Activated naive CD4-positive, alpha-beta T cell treated with anti-CD3 and anti-CD28 coated beads, Interleukin-2, amount 50 U/mL, for 24 hours (primary cell): ENCODE results near the gene CREB5.

Experiments
- H3K27ac Mint-ChIP-seq: one replicate; pipeline ENCODE4 v1.8.0; 2021; ENCODE audit warnings: mild to moderate bottlenecking, mixed read lengths
- H3K27me3 Mint-ChIP-seq: one replicate; pipeline ENCODE4 v1.8.0; 2021; ENCODE audit warnings: mixed read lengths
- H3K36me3 Mint-ChIP-seq: one replicate; pipeline ENCODE4 v1.8.0; 2021; ENCODE audit warnings: mixed read lengths
- H3K4me1 Mint-ChIP-seq: one replicate; pipeline ENCODE4 v1.8.0; 2021; ENCODE audit warnings: mixed read lengths
- H3K4me3 Mint-ChIP-seq: one replicate; pipeline ENCODE4 v1.8.0; 2021; ENCODE audit warnings: mild to moderate bottlenecking, mixed read lengths
- H3K9me3 Mint-ChIP-seq: one replicate; pipeline ENCODE4 v1.8.0; 2021; ENCODE audit warnings: mixed read lengths

CREB5 gene, protein sequence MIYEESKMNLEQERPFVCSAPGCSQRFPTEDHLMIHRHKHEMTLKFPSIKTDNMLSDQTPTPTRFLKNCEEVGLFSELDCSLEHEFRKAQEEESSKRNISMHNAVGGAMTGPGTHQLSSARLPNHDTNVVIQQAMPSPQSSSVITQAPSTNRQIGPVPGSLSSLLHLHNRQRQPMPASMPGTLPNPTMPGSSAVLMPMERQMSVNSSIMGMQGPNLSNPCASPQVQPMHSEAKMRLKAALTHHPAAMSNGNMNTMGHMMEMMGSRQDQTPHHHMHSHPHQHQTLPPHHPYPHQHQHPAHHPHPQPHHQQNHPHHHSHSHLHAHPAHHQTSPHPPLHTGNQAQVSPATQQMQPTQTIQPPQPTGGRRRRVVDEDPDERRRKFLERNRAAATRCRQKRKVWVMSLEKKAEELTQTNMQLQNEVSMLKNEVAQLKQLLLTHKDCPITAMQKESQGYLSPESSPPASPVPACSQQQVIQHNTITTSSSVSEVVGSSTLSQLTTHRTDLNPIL

DNA sequence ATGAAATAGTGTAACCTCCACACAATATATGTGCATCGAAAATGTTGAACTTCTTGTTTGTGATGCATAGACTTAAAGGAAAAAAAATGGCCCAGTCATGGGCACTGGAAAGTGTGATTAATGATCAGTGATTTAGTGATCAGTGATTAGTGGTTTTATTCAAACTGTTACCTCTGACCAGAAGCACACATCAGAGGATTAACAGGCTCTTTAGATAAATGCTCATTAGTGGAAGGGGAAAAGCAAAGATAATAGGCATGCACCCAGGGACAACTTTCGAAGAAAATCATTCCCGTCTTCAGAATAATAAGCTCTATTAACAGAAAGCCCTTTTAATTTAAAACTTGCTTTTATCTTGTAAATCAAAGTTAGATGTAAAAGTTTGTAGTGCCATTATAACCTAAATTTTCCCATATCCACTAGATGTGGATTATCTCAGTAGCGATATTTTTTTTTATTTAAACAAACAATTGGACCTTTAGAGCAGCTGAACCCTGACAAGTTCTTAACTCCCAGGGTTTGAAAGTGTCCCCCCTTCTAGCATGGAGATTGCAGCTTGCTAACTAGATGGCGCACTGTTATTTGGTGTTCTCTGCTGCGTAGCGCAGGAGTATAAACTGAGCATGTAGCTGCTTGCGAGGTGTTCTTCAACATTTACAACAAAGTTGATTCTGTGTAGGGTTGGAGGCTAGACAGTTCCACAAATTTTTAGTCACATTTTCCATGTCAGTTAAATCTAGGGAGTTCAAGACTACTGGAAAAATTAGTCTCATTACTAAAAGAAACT lies at the start of gene CREB5:
Gene CREB5, plus strand, starts transcription at position 643 of the 787 bp plus-strand sequence. CDS start 397 bp downstream, outside the sequence.
- no peaks in the 10 kb centered on the region for H3K9me3 Mint-ChIP-seq
- H3K4me3 Mint-ChIP-seq, result peak within 1 kb of the TSS; percentile 76

DNA sequence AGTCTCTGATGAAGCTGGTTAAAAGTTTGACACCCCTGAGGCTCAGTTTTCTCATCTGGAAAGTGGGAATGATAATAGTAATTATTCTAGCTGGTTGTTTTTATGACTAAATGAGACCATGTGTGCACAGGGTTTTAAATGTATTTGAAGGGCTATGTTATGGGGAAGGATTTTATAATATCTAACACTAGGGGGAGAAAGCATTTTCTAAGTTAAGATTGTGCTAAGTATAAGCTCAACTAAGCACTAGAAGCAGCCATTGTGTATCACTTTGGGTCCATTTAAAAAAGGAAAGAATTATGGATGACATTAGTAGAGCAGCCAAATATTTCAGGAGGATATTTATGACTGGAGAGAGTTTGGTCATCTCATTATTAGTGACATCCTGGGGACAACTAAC lies 49.5 kb upstream of the CREB5 start:
- no peak overlapping the region for H3K4me3 Mint-ChIP-seq
- H3K27ac Mint-ChIP-seq, result no peak overlapping the region
- H3K9me3 Mint-ChIP-seq, result peaks cover 10% of the 10 kb centered on the region
- no peaks in the 10 kb centered on the region for H3K36me3 Mint-ChIP-seq
- peaks cover 3% of the 10 kb centered on the region for H3K27me3 Mint-ChIP-seq
- H3K4me1 Mint-ChIP-seq, result peaks cover 9% of the 10 kb centered on the region

More for the DNA sequence above, at the start of gene CREB5:
- Mint-ChIP-seq H3K4me1 (peaks cover 39% of the 10 kb centered on the region), H3K36me3 (no peaks in the 10 kb centered on the region), H3K27ac (no peak within 1 kb of the TSS), H3K27me3 (peaks cover 41% of the 10 kb centered on the region)

- Mint-ChIP-seq H3K27ac (no peak overlapping the region), H3K36me3 (no peaks in the 10 kb centered on the region), H3K9me3 (peaks cover 10% of the 10 kb centered on the region), H3K4me1 (peaks cover 9% of the 10 kb centered on the region), H3K27me3 (peaks cover 2% of the 10 kb centered on the region), H3K4me3 (no peak overlapping the region)
These were observed 48.2 kb upstream of the CREB5 start for GRCh38 chr7:28364082-28364481.

DNA sequence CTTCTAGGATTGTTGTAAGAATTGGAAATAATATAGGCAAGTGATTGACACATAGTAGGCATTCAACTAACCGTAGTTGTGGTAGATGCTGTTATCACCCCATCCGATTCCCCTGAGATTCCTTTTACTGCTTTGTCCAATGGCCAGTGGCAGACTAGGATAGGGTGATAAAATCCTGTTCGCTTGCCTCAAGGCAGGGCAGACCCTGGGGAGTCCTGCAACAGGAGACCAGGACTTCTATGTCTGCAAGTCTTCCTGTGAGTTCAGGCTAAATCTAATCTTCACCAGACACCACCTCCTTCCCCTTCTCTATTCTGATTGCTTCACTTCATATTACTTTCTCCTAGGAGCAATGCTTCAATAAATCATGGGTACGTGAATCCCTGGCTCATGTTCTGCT lies 42.8 kb upstream of the CREB5 start:
- Mint-ChIP-seq H3K27me3 (peaks cover 4% of the 10 kb centered on the region), H3K27ac (no peak overlapping the region), H3K9me3 (peaks cover 7% of the 10 kb centered on the region), H3K36me3 (no peaks in the 10 kb centered on the region), H3K4me1 (no peaks in the 10 kb centered on the region), H3K4me3 (no peak overlapping the region)

DNA sequence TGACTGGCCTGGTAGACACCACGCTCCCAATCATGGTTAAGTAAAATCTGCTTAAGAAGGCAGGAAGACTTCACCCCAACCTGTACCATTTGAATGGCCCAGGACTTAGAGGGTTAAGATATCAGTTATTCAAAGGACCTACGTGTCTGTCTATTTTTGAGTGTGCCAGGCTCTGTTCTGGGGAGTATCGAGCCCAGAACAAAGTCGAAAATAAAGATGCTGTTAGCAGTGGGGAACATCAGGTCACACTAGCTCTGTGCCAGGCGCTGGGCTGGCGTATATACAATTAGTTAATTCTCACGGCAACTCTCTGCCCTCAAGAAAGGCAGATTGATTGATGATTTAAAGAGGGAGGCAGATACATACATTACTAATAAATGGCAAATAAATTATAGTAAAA lies 40.5 kb upstream of the CREB5 start:
- peaks cover 4% of the 10 kb centered on the region for H3K27me3 Mint-ChIP-seq
- no peaks in the 10 kb centered on the region for H3K4me1 Mint-ChIP-seq
- no peak overlapping the region for H3K27ac Mint-ChIP-seq
- no peaks in the 10 kb centered on the region for H3K9me3 Mint-ChIP-seq
- no peak overlapping the region for H3K4me3 Mint-ChIP-seq
- no peaks in the 10 kb centered on the region for H3K36me3 Mint-ChIP-seq

- Mint-ChIP-seq H3K36me3 (no peaks in the 10 kb centered on the region), H3K9me3 (no peaks in the 10 kb centered on the region), H3K4me1 (no peaks in the 10 kb centered on the region), H3K4me3 (no peak overlapping the region), H3K27me3 (peaks cover 2% of the 10 kb centered on the region), H3K27ac (no peak overlapping the region)
These were observed 38.3 kb upstream of the CREB5 start for GRCh38 chr7:28373990-28374389.

- H3K4me3 Mint-ChIP-seq, result no peak overlapping the region
- H3K9me3 Mint-ChIP-seq, result no peaks in the 10 kb centered on the region
- no peak overlapping the region for H3K27ac Mint-ChIP-seq
- peaks cover 2% of the 10 kb centered on the region for H3K27me3 Mint-ChIP-seq
- no peaks in the 10 kb centered on the region for H3K36me3 Mint-ChIP-seq
- H3K4me1 Mint-ChIP-seq, result no peaks in the 10 kb centered on the region
These were observed 36.6 kb upstream of the CREB5 start for GRCh38 chr7:28375729-28376128.

- Mint-ChIP-seq H3K27me3 (peaks cover 2% of the 10 kb centered on the region), H3K4me1 (no peaks in the 10 kb centered on the region), H3K36me3 (no peaks in the 10 kb centered on the region), H3K9me3 (no peaks in the 10 kb centered on the region), H3K4me3 (no peak overlapping the region), H3K27ac (no peak overlapping the region)
These were observed 35.7 kb upstream of the CREB5 start for GRCh38 chr7:28376634-28377033.

- Mint-ChIP-seq H3K4me1 (no peaks in the 10 kb centered on the region), H3K36me3 (no peaks in the 10 kb centered on the region), H3K4me3 (no peak overlapping the region), H3K9me3 (no peaks in the 10 kb centered on the region), H3K27me3 (no peaks in the 10 kb centered on the region), H3K27ac (no peak overlapping the region)
These were observed 33.7 kb upstream of the CREB5 start for GRCh38 chr7:28378574-28379149.

DNA sequence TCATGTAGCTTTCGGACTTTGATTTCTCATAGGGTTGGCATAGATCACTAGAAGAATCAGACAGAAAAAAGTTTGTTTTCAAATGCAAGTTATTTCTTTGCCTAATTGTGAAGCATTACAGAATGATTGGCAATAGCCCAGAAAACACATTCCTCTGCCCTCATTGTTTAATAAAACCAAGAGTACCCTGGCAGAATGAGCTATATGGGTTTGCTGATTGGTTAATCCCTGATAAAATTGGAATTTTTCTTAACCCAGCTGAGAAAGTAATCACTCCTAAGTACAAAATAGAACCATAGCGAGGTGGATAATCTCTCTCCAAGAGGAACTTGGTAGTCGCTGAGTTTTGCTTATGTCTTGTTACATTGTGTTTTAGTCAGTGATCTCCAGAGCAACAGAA lies 30.9 kb upstream of the CREB5 start:
- Mint-ChIP-seq H3K27me3 (no peaks in the 10 kb centered on the region), H3K4me3 (no peak overlapping the region), H3K4me1 (no peaks in the 10 kb centered on the region), H3K27ac (no peak overlapping the region), H3K9me3 (no peaks in the 10 kb centered on the region), H3K36me3 (no peaks in the 10 kb centered on the region)

DNA sequence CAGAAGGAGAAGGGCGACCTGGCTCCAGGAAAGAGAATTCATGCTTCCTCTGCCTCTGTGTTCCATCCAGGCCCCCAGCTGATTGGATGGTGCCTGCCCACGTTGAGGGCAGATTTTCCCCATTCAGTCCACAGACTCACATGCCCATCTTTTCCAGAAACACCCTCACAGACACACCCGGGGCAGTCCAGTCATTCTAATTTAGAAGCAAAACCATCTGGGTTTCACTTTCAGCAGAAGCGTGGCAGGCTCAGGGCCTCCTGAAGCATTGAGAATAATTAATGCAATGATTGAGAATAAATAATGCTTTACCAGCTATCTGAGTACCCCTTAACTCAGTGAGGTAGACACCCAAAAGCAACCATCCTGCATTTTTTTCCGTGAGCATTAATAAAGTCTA lies 30.2 kb upstream of the CREB5 start:
- H3K4me3 Mint-ChIP-seq, result no peak overlapping the region
- no peaks in the 10 kb centered on the region for H3K27me3 Mint-ChIP-seq
- no peak overlapping the region for H3K27ac Mint-ChIP-seq
- H3K36me3 Mint-ChIP-seq, result no peaks in the 10 kb centered on the region
- H3K4me1 Mint-ChIP-seq, result no peaks in the 10 kb centered on the region
- no peaks in the 10 kb centered on the region for H3K9me3 Mint-ChIP-seq

GRCh38 chr7:28383975-28384374 lies 28.3 kb upstream of the CREB5 start:
- Mint-ChIP-seq H3K4me3 (no peak overlapping the region), H3K9me3 (no peaks in the 10 kb centered on the region), H3K27me3 (peaks cover 4% of the 10 kb centered on the region), H3K36me3 (no peaks in the 10 kb centered on the region), H3K27ac (no peak overlapping the region), H3K4me1 (no peaks in the 10 kb centered on the region)

GRCh38 chr7:28389504-28390395 lies 22.6 kb upstream of the CREB5 start:
- peaks cover 4% of the 10 kb centered on the region for H3K4me1 Mint-ChIP-seq
- peak overlapping the region; percentile 33 for H3K27ac Mint-ChIP-seq
- H3K36me3 Mint-ChIP-seq, result no peaks in the 10 kb centered on the region
- H3K4me3 Mint-ChIP-seq, result no peak overlapping the region
- H3K9me3 Mint-ChIP-seq, result no peaks in the 10 kb centered on the region
- peaks cover 26% of the 10 kb centered on the region for H3K27me3 Mint-ChIP-seq

DNA sequence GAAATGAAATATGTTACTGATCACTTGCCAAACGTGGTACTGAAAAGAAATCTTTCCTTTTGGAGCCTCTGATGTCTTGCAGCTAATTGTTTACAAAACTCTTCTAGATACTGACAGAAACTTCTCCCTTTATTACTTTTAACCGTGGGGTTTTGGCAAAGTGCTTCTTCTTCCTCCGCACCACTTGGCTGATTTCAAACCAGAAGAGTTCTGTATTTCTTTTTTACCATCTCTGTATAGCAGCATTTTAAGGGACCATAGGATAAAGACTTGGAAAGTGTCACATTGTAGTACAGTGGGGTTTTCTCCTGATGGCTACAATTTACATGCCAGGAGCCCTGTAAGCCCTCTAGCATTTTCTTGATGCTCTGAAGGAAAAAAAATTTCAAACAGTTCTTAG lies 21.9 kb upstream of the CREB5 start:
- Mint-ChIP-seq H3K9me3 (no peaks in the 10 kb centered on the region), H3K4me1 (peaks cover 4% of the 10 kb centered on the region)

DNA sequence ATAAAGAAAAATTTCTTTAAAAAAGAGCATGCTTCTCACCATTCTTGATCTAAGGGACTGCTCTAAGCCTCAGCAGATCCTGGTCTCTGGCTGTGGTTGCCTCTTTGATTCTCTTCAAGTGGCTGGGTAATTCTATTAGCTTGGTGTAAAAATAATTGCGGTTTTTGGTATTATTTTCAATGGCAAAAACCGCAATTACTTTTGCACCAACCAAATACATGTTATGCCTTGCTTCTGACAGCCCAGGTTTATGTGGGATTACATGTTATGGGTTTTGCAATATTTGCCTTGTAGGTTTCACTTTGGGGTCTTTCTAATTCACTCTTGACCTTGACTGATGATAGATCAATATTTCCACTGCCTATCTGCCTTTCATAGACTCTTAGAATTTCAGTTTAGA lies 20.0 kb upstream of the CREB5 start:
- Mint-ChIP-seq H3K4me3 (no peak overlapping the region), H3K36me3 (no peaks in the 10 kb centered on the region), H3K27ac (no peak overlapping the region), H3K9me3 (no peaks in the 10 kb centered on the region), H3K27me3 (peaks cover 28% of the 10 kb centered on the region), H3K4me1 (peaks cover 4% of the 10 kb centered on the region)

More for the DNA sequence above, 21.9 kb upstream of the CREB5 start:
- H3K27me3 Mint-ChIP-seq, result peaks cover 28% of the 10 kb centered on the region
- H3K4me3 Mint-ChIP-seq, result no peak overlapping the region
- no peak overlapping the region for H3K27ac Mint-ChIP-seq
- no peaks in the 10 kb centered on the region for H3K36me3 Mint-ChIP-seq
